ENCODE measurements around the gene RAP1GAP. TPM values are rescaled to one million over a fixed set of nuclear protein-coding genes. Genes with fewer than 3 reads are reported as not detected.
A peak's percentile ranks its signal among the peaks of the same experiment; 100 is the strongest.

The RAP1GAP gene
- total and polyA plus RNA-seq, 2 of the 13 experiments (the other 11 are each of a cell fraction or from before 2014, with no cell fraction given): 11.9 to 37.5 TPM

DNA sequence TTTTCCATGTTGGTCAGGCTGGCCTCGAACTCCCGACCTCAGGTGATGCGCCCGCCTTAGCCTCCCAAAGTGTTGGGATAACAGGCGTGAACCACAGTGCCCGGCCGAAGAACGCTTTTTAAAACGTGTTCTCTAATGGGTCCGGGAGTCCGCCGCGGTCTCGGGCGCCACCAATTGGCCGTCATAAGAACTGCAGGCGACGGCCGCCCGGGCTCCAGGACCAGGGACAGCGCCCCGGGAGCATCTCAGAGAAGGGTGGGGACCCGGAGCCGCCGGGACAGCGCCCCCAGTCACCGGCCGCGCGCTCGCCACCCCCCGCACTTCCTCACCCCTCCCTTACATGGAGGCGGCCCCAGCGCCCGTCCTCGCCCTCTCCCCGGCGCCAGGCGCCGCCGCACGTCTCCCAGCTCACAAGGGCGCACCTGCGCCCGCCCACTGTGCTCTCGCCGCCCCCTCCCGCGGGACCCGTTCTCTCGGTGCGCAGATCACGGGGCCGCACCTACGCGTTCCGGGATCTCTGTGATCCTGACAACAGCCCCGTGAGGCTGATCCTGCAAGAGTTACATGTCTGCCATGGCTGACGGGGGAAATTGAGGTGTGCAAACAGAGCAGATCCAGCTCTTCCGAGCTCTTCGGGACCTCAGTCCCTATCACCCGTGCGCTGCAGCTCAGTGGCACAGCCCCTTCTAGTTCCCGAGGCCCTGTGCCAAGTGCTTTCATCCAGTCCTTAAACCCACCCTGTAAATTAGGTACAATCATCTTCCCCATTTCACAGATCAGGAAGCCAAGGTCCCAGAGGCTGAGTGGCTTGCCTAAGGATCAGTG, 9.8 kb downstream of the RAP1GAP start (continued):
- TF ChIP-seq, protein P1, sequence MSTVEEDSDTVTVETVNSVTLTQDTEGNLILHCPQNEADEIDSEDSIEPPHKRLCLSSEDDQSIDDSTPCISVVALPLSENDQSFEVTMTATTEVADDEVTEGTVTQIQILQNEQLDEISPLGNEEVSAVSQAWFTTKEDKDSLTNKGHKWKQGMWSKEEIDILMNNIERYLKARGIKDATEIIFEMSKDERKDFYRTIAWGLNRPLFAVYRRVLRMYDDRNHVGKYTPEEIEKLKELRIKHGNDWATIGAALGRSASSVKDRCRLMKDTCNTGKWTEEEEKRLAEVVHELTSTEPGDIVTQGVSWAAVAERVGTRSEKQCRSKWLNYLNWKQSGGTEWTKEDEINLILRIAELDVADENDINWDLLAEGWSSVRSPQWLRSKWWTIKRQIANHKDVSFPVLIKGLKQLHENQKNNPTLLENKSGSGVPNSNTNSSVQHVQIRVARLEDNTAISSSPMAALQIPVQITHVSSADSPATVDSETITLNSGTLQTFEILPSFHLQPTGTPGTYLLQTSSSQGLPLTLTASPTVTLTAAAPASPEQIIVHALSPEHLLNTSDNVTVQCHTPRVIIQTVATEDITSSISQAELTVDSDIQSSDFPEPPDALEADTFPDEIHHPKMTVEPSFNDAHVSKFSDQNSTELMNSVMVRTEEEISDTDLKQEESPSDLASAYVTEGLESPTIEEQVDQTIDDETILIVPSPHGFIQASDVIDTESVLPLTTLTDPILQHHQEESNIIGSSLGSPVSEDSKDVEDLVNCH (CRISPR knock-in tag; IDR thresholded peaks at IDR 0.05): no peak
- TF ChIP-seq, protein P2, sequence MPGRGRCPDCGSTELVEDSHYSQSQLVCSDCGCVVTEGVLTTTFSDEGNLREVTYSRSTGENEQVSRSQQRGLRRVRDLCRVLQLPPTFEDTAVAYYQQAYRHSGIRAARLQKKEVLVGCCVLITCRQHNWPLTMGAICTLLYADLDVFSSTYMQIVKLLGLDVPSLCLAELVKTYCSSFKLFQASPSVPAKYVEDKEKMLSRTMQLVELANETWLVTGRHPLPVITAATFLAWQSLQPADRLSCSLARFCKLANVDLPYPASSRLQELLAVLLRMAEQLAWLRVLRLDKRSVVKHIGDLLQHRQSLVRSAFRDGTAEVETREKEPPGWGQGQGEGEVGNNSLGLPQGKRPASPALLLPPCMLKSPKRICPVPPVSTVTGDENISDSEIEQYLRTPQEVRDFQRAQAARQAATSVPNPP (CRISPR knock-in tag; IDR thresholded peaks at IDR 0.05): no peak; the same call in 1 of the 2 replicates
- TF ChIP-seq ZNF816 (CRISPR knock-in tag; IDR thresholded peaks at IDR 0.05; ENCODE audit: borderline replicate concordance): peak; percentile 95
- TF ChIP-seq ZNF839 (CRISPR knock-in tag; IDR thresholded peaks at IDR 0.05; ENCODE audit: borderline replicate concordance): no peak; the same call in 1 of the 2 replicates
- TF ChIP-seq, protein P3, sequence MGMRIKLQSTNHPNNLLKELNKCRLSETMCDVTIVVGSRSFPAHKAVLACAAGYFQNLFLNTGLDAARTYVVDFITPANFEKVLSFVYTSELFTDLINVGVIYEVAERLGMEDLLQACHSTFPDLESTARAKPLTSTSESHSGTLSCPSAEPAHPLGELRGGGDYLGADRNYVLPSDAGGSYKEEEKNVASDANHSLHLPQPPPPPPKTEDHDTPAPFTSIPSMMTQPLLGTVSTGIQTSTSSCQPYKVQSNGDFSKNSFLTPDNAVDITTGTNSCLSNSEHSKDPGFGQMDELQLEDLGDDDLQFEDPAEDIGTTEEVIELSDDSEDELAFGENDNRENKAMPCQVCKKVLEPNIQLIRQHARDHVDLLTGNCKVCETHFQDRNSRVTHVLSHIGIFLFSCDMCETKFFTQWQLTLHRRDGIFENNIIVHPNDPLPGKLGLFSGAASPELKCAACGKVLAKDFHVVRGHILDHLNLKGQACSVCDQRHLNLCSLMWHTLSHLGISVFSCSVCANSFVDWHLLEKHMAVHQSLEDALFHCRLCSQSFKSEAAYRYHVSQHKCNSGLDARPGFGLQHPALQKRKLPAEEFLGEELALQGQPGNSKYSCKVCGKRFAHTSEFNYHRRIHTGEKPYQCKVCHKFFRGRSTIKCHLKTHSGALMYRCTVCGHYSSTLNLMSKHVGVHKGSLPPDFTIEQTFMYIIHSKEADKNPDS (CRISPR knock-in tag; IDR thresholded peaks at IDR 0.05): no peak
- TF ChIP-seq SRY (CRISPR knock-in tag; IDR thresholded peaks at IDR 0.05): peak; percentile 99
- TF ChIP-seq NFE2 (CRISPR knock-in tag; IDR thresholded peaks at IDR 0.05): no peak
- no peak for TF ChIP-seq ZNF619 (CRISPR knock-in tag; IDR thresholded peaks at IDR 0.05)
- 0 out of 2 replicates have a peak, but pooled peaks have one; percentile 8 for TF ChIP-seq ZNF432 (CRISPR knock-in tag; IDR thresholded peaks at IDR 0.05; ENCODE audit: borderline replicate concordance)
- peak; percentile 47; the same call in 1 of the 2 replicates for TF ChIP-seq PHF8 (CRISPR knock-in tag; IDR thresholded peaks at IDR 0.05)
- TF ChIP-seq, protein P4, sequence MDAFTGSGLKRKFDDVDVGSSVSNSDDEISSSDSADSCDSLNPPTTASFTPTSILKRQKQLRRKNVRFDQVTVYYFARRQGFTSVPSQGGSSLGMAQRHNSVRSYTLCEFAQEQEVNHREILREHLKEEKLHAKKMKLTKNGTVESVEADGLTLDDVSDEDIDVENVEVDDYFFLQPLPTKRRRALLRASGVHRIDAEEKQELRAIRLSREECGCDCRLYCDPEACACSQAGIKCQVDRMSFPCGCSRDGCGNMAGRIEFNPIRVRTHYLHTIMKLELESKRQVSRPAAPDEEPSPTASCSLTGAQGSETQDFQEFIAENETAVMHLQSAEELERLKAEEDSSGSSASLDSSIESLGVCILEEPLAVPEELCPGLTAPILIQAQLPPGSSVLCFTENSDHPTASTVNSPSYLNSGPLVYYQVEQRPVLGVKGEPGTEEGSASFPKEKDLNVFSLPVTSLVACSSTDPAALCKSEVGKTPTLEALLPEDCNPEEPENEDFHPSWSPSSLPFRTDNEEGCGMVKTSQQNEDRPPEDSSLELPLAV (CRISPR knock-in tag; conservative IDR thresholded peaks at IDR 0.05; ENCODE audit: low read depth): peak; percentile 24; the same call in 1 of the 2 replicates
- TF ChIP-seq, protein P5, sequence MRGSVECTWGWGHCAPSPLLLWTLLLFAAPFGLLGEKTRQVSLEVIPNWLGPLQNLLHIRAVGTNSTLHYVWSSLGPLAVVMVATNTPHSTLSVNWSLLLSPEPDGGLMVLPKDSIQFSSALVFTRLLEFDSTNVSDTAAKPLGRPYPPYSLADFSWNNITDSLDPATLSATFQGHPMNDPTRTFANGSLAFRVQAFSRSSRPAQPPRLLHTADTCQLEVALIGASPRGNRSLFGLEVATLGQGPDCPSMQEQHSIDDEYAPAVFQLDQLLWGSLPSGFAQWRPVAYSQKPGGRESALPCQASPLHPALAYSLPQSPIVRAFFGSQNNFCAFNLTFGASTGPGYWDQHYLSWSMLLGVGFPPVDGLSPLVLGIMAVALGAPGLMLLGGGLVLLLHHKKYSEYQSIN (CRISPR knock-in tag; IDR thresholded peaks at IDR 0.05; ENCODE audit: borderline replicate concordance): no peak
- TF ChIP-seq, protein P6, sequence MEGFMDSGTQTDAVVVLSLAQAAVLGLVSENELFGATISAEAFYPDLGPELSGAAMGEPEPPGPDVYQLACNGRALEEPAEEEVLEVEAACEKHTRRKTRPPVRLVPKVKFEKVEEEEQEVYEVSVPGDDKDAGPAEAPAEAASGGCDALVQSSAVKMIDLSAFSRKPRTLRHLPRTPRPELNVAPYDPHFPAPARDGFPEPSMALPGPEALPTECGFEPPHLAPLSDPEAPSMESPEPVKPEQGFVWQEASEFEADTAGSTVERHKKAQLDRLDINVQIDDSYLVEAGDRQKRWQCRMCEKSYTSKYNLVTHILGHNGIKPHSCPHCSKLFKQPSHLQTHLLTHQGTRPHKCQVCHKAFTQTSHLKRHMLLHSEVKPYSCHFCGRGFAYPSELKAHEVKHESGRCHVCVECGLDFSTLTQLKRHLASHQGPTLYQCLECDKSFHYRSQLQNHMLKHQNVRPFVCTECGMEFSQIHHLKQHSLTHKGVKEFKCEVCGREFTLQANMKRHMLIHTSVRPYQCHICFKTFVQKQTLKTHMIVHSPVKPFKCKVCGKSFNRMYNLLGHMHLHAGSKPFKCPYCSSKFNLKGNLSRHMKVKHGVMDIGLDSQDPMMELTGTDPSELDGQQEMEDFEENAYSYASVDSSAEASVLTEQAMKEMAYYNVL (CRISPR knock-in tag; IDR thresholded peaks at IDR 0.05; ENCODE audit: borderline replicate concordance): peak; percentile 85
- TF ChIP-seq NFYC (CRISPR knock-in tag; IDR thresholded peaks at IDR 0.05): peak; percentile 44
- peak; percentile 96 for TF ChIP-seq ZNF274 (CRISPR knock-in tag; IDR thresholded peaks at IDR 0.05)
- TF ChIP-seq ZC3H4 (CRISPR knock-in tag; IDR thresholded peaks at IDR 0.05; ENCODE audit: borderline replicate concordance): 0 out of 2 replicates have a peak, but pooled peaks have one; percentile 48
- TF ChIP-seq REXO4 (CRISPR knock-in tag; IDR thresholded peaks at IDR 0.05; ENCODE audit: borderline replicate concordance): no peak

All from HepG2 (cell line).